RWPE1 (cell line): ENCODE measurements around the gene USO1.

ENCODE experiments used
- CTCF ChIA-PET: fragments of 350-600 bp; sonication (Branson Sonifier 250); formaldehyde crosslinking; extraction: SDS; loops from one replicate; lab custom pipeline; 2021; lab: Yijun Ruan, JAX
- POLR2A ChIA-PET: fragments of 400-600 bp; formaldehyde crosslinking; extraction: SDS; loops from one replicate; lab custom pipeline; 2020; ENCODE audit warnings: antibody characterized with exemption; ENCODE audit not compliant: low non-redundant PET; lab: Yijun Ruan, JAX
- DNase-seq: peaks from one replicate; pipeline ENCODE4 v3.0.0; 2012; ENCODE audit warnings: low spot score
- H3K27ac ChIP-seq: fragments of 450-650 bp; 2 replicates; pipeline ENCODE4 v1.5.1; 2017
- CTCF ChIP-seq: fragments of 450-650 bp; conservative IDR thresholded peaks from 2 replicates; pipeline ENCODE4 v1.5.1; 2017; ENCODE audit warnings: low read depth, mild to moderate bottlenecking

The USO1 gene

GRCh38 chr4:75817901-75818300 lies 93.5 kb downstream of the USO1 start:
- no peak overlapping the region for H3K27ac ChIP-seq
- CTCF ChIA-PET: no interaction called here
- TF ChIP-seq CTCF: no peak
- no peak for DNase-seq
- POLR2A ChIA-PET: no interaction called here

- TF ChIP-seq CTCF: no peak
- ChIA-PET POLR2A (no interaction called here), CTCF (interaction anchor here (1.0 kb wide), 1 partner anchor 15 kb away, joined by 4 read pairs; no protein-coding TSS in a partner anchor)
- DNase-seq: no peak
- H3K27ac ChIP-seq: no peak overlapping the region
These were observed 94.7 kb downstream of the USO1 start for GRCh38 chr4:75819121-75819520.

- no peak for DNase-seq
- no peak overlapping the region for H3K27ac ChIP-seq
- ChIA-PET POLR2A (no interaction called here), CTCF (no interaction called here)
- TF ChIP-seq CTCF: no peak
These were observed 95.8 kb downstream of the USO1 start for GRCh38 chr4:75820197-75820596.

GRCh38 chr4:75820676-75821075 lies 96.3 kb downstream of the USO1 start:
- CTCF ChIA-PET: no interaction called here
- POLR2A ChIA-PET: no interaction called here
- H3K27ac ChIP-seq: no peak overlapping the region
- no peak for TF ChIP-seq CTCF
- DNase-seq: no peak

- POLR2A ChIA-PET: no interaction called here
- no peak for DNase-seq
- no peak overlapping the region for H3K27ac ChIP-seq
- CTCF ChIA-PET: no interaction called here
- TF ChIP-seq CTCF: no peak
These were observed 96.8 kb downstream of the USO1 start for GRCh38 chr4:75821216-75821615.

- no peak for TF ChIP-seq CTCF
- CTCF ChIA-PET: no interaction called here
- H3K27ac ChIP-seq: no peak overlapping the region
- POLR2A ChIA-PET: no interaction called here
- no peak for DNase-seq
These were observed 97.6 kb downstream of the USO1 start for GRCh38 chr4:75821966-75822365.

- ChIA-PET POLR2A (no interaction called here), CTCF (no interaction called here)
- no peak for DNase-seq
- TF ChIP-seq CTCF: no peak
- no peak overlapping the region for H3K27ac ChIP-seq
These were observed 98.0 kb downstream of the USO1 start for GRCh38 chr4:75822416-75822815.
